Breast epithelium (tissue), 3 donors: Measurements from ENCODE around the gene RPL29.

Experiments used
- CTCF ChIP-seq, 3 donors: fragments of 450-650 bp; IDR thresholded peaks; one replicate each; pipeline ENCODE4 v1.5.1; 2016 to 2017; ENCODE audit warnings: antibody characterized with exemption in 3 of 3, mild to moderate bottlenecking in 3 of 3, moderate library complexity in 3 of 3
- POLR2A ChIP-seq: fragments of 450-650 bp; IDR thresholded peaks from one replicate; pipeline ENCODE4 v1.6.1; 2016; ENCODE audit warnings: antibody characterized with exemption, mild to moderate bottlenecking, moderate library complexity
- POLR2AphosphoS5 ChIP-seq, 3 donors: sonication (generic); formaldehyde crosslinking; IDR thresholded peaks; one replicate each; pipeline ENCODE4 v1.6.1; 2017; ENCODE audit warnings: antibody characterized with exemption in 3 of 3

- TF ChIP-seq POLR2A = no peak
- no peak for TF ChIP-seq CTCF (IDR thresholded peaks at IDR 0.05)
- no peak for TF ChIP-seq POLR2AphosphoS5 (IDR thresholded peaks at IDR 0.05)
These were observed 33.8 kb upstream of the RPL29 start for GRCh38 chr3:52029535-52029934.
